Astrocyte of the cerebellum (primary cell): Measurements from ENCODE around the gene ATP7A.

Source experiments
- DNase-seq: peaks from one replicate; pipeline ENCODE4 v3.0.0-alpha.2; 2011; ENCODE audit warnings: low read depth
- H3K4me3 ChIP-seq: 2 replicates; pipeline ENCODE4 v1.5.1; 2011; ENCODE audit warnings: mild to moderate bottlenecking, low read depth, low read length, moderate library complexity
- in situ Hi-C: cut with HindIII; loops from 2 replicates; pipeline ENCODE4 v1.10.0; 2017; ENCODE audit warnings: low sequenced_read_pairs
- TF ChIP-seq, protein P1 (sequence below): IDR thresholded peaks from 2 replicates; pipeline ENCODE4 v1.5.1; 2012; ENCODE audit warnings: low read length, low read depth, moderate library complexity, mild to moderate bottlenecking; ENCODE audit errors: missing control alignments

Gene ATP7A

DNA sequence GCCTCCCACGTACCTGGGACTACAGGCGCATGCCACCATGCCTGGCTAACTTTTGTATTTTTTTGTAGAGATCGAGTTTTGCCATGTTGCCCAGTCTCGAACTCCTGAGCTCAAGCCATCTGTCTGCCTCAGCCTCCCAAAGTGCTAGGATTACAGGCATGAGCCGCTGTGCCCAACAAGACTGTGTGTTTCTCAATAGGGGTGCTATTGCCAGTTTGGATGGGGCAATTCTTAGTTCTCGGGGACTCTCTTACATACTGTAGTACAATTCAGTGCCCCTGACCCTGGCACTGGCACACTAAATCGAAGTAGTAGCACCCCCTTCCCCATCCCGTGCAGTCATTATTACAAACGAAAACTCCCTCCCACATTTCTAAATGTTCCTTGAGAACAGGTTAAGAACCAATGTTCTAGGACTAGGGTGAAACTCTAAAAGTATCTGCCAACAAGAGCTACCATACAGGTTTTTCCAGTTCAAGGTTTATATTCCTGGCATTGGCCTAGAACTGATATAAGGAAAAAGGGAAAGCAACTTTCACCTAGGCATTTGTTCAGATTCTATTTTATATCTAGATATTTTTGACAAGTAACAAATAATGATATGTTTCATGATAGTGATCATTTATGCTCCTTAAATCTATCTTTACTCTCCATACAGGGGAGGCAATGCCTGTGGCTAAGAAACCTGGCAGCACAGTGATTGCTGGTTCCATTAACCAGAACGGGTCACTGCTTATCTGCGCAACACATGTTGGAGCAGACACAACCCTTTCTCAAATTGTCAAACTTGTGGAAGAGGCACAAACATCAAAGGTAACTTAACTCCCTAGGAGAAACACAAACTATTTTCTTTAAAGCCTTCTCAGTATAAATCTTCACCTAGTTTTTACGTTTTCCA is 109.3 kb downstream of the ATP7A start:
- in situ Hi-C loops, result no loop called here
- H3K4me3 ChIP-seq, result no peak overlapping the region
- TF ChIP-seq, protein P1, sequence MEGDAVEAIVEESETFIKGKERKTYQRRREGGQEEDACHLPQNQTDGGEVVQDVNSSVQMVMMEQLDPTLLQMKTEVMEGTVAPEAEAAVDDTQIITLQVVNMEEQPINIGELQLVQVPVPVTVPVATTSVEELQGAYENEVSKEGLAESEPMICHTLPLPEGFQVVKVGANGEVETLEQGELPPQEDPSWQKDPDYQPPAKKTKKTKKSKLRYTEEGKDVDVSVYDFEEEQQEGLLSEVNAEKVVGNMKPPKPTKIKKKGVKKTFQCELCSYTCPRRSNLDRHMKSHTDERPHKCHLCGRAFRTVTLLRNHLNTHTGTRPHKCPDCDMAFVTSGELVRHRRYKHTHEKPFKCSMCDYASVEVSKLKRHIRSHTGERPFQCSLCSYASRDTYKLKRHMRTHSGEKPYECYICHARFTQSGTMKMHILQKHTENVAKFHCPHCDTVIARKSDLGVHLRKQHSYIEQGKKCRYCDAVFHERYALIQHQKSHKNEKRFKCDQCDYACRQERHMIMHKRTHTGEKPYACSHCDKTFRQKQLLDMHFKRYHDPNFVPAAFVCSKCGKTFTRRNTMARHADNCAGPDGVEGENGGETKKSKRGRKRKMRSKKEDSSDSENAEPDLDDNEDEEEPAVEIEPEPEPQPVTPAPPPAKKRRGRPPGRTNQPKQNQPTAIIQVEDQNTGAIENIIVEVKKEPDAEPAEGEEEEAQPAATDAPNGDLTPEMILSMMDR, result no peak
- no peak for DNase-seq

DNA sequence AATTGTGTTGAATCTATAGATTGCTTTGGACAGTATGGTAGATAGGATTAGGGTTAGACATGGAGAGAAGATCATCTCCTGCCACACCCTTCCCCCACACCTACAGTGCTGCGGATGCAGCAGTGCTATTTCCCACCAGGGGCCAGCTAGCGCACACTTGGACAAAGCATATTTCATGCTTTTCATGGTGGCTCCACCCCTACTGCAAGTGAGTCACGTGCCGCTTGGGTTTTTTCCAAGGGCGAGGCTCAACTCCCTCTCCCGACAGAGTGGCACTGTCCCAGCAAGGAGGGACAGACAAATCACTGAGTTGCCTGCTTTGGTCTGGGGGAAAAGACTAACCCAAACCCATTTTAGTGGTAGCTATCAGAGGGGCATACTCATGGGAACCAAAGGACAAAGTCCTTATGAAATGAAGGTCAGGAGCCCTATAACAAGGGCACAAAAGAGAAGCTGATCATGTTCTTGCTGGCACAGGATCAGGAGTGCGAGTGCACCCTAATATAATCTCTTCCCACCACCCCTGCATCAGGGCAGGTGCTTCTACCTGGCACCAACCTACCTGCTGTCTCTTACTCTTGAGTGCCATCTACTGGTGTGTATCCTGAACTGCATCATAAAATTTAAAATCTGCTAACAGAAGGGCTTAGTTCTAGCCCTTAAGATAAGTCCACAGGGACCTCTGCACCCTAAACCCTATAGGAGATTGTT is 114.0 kb downstream of the ATP7A start:
- DNase-seq, result no peak

DNA sequence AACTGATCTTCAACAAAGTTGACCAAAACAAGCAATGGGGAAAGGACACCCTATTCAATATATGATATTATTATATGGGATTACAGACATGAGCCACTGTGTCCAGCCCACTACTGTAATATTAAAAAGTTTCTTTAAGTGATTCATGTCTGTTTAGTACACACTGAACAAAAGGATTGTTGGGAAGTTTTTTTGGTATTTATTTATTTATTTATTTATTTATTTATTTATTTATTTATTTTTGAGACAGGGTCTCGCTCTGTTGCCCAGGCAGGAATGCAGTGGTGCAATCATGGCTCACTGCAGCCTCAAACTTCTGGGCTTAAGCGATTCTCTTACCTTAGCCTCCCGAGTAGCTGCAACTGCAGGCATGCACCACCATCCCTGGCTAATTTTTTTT is 117.3 kb downstream of the ATP7A start:
- no peak for DNase-seq
- in situ Hi-C loops, result no loop called here
- TF ChIP-seq, protein P1, result no peak
- no peak overlapping the region for H3K4me3 ChIP-seq

More for the DNA sequence above, 114.0 kb downstream of the ATP7A start:
- TF ChIP-seq, protein P1, result peak; percentile 42
- no peak overlapping the region for H3K4me3 ChIP-seq
- in situ Hi-C loops, result no loop called here

DNA sequence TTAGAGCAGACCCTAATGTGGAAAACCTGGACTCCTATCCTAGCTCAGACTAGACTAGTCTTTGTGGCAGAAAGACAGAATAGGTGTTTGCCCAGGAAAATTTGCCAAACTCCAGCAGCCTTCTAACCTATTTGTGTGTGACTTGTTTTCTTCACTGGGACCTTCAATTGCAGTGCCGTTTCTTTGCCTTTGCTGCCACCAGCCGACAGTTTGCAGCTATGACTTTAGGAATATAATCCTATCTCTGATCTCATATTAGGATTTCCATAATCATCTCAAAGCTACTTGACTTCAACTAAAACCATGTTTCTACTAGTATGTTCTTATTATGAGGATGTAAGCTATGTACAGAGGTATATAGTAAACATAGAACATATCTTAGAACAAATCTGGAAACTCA is 119.2 kb downstream of the ATP7A start:
- TF ChIP-seq, protein P1, result peak; percentile 49
- peak; percentile 3 for DNase-seq
- no peak overlapping the region for H3K4me3 ChIP-seq
- in situ Hi-C loops, result no loop called here

DNA sequence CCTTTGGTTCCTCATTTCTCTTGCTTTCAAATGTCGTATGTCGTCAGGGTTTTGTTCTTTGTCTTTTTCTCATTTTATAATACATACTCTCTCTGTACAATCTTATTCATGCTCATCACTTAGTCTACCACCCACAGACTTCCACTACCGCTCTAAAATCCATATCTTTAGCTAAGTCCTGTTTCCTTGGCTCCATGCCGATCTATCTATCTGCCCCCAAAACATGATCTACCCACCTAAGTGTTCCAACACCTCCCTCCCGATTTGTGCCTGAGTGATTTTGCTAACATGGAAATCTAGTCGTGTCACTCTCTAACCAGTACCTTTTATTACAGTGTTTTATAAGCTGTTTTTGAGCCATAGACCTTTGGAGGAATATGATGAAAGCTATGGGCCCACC is 124.6 kb downstream of the ATP7A start:
- no peak for DNase-seq
- in situ Hi-C loops, result no loop called here
- TF ChIP-seq, protein P1, result no peak
- H3K4me3 ChIP-seq, result no peak overlapping the region

DNA sequence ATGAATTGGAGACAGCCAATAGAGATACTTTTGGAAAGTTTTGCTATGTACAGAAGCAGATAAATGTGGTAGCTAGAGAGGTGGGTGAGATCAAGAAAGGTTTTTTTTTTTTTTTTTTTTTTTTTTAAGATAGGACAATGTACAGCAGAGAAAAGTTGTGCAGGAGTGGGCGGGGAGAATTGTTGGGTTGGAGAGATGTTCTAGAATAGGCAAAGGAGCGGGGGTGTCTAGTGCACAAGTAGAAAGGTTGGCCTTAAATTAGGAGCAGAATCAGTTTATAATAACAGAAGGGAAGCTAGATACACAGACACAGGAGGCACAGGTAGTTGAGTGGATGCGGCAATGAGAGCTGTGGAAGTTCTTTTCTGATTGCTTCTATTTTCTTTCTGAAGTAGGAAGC is 127.4 kb downstream of the ATP7A start:
- DNase-seq, result no peak
- H3K4me3 ChIP-seq, result no peak overlapping the region
- in situ Hi-C loops, result no loop called here
- TF ChIP-seq, protein P1, result no peak
